ENCODE results near the gene STAG3. TPM values are rescaled to one million over a fixed set of nuclear protein-coding genes. Genes with fewer than 3 reads are reported as not detected.
"Not testable (repeated sequence)": the region's sequence is repeated elsewhere in the genome, so short reads cannot be mapped to it uniquely, and the experiment has no call there.

Gene STAG3
- total and polyA plus RNA-seq, 3 donors from 2014 or later, result 105 to 281 (median 224) TPM

- no peak overlapping the region for H3K4me3 ChIP-seq
- H3K27me3 ChIP-seq, result no peaks in the 10 kb centered on the region
- TF ChIP-seq, protein P1, sequence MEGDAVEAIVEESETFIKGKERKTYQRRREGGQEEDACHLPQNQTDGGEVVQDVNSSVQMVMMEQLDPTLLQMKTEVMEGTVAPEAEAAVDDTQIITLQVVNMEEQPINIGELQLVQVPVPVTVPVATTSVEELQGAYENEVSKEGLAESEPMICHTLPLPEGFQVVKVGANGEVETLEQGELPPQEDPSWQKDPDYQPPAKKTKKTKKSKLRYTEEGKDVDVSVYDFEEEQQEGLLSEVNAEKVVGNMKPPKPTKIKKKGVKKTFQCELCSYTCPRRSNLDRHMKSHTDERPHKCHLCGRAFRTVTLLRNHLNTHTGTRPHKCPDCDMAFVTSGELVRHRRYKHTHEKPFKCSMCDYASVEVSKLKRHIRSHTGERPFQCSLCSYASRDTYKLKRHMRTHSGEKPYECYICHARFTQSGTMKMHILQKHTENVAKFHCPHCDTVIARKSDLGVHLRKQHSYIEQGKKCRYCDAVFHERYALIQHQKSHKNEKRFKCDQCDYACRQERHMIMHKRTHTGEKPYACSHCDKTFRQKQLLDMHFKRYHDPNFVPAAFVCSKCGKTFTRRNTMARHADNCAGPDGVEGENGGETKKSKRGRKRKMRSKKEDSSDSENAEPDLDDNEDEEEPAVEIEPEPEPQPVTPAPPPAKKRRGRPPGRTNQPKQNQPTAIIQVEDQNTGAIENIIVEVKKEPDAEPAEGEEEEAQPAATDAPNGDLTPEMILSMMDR (IDR thresholded peaks at IDR 0.05), result no peak
- no peak for TF ChIP-seq POLR2A (IDR thresholded peaks at IDR 0.05)
- intact Hi-C loops (cut with DNase I; ENCODE audit: low total_unique reads), result no loop called here
- 90% methylated on average over 5 of the region's 5 CpGs for WGBS, 2 donors
- H3K4me1 ChIP-seq, result peaks cover 7% of the 10 kb centered on the region
- H3K9me3 ChIP-seq, result no peaks in the 10 kb centered on the region
- H3K27ac ChIP-seq, result no peak overlapping the region
- H3K36me3 ChIP-seq (ENCODE audit: low read depth, missing control alignments), result no peaks in the 10 kb centered on the region
- DNase-seq, result no peak
These were observed 35.0 kb downstream of the STAG3 start for GRCh38 chr7:100212631-100213286.

DNA sequence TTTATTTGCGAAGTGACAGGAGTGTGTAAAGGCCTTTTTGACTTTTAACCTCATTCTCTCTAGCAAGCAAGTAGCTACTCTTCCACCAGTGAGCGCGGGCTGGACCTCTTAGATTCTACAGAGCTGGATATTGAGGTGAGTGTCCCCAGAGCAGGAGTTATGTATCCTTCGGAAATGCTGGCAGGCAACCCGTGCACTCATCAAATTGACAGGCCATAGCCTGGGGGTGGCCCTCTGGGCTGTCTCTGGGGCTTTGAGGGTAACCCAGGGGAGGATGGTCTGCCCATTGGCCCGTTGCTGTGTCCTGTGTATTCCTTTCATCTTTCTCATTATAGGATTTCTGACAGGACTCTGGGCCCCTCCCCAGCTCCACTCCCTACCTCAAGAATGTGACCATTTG, 36.0 kb downstream of the STAG3 start:
- Histone ChIP-seq H3K9me3 (no peaks in the 10 kb centered on the region), H3K27ac (no peak overlapping the region), H3K36me3 (ENCODE audit: low read depth, missing control alignments) (no peaks in the 10 kb centered on the region), H3K27me3 (no peaks in the 10 kb centered on the region), H3K4me1 (peaks cover 7% of the 10 kb centered on the region), H3K4me3 (no peak overlapping the region)
- intact Hi-C loops (cut with DNase I; ENCODE audit: low total_unique reads), result no loop called here
- no peak for DNase-seq
- WGBS, 2 donors, result 71 to 97% methylated on average over 3 to 6 of the region's 6 CpGs
- TF ChIP-seq, protein P1 (IDR thresholded peaks at IDR 0.05), result no peak

DNA sequence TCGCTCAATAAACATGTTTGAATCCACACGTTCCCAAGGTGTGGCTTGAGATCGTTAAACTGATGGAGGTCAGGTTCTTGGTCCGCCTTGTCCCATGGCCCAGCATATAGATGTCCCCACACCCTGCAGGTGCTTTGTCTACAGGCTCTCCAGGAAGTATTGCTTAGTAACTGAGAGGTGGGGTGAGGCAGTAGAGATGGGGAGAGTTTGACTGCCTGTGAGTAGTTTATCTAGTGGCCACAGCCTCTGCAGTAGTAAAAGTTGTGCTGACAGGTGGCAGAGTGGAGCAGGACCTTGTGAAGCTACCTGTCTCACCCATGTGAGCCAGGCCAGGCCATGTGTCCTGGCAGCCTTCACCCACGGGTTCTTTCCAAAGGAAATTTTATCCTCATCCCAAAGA, 36.6 kb downstream of the STAG3 start:
- WGBS, 2 donors, result 85 to 92% methylated on average over 4 to 5 of the region's 5 CpGs
- H3K4me3 ChIP-seq; H3K4me1 ChIP-seq; H3K27ac ChIP-seq; DNase-seq; H3K9me3 ChIP-seq; H3K36me3 ChIP-seq (ENCODE audit: low read depth, missing control alignments); H3K27me3 ChIP-seq; intact Hi-C loops (cut with DNase I; ENCODE audit: low total_unique reads): not testable (repeated sequence)

- intact Hi-C loops (cut with DNase I; ENCODE audit: low total_unique reads), result no loop called here
- peak; percentile 57 for DNase-seq
- peak overlapping the region in 1 of 2 donors; percentile 2 for H3K27ac ChIP-seq
These were observed 38.2 kb downstream of the STAG3 start for GRCh38 chr7:100215895-100216294.

GRCh38 chr7:100217934-100218333, 40.2 kb downstream of the STAG3 start:
- WGBS, 2 donors, result 10 to 20% methylated on average over 1 of the region's 5 CpGs
- H3K36me3 ChIP-seq (ENCODE audit: low read depth, missing control alignments); H3K4me3 ChIP-seq; H3K27ac ChIP-seq; H3K27me3 ChIP-seq; H3K9me3 ChIP-seq; H3K4me1 ChIP-seq; intact Hi-C loops (cut with DNase I; ENCODE audit: low total_unique reads): not testable (repeated sequence)
- DNase-seq, result peak; percentile 95
- TF ChIP-seq, protein P1 (IDR thresholded peaks at IDR 0.05), result peak in 2 of 3 experiments; percentile 20 to 34

More at GRCh38 chr7:100215895-100216294, 38.2 kb downstream of the STAG3 start:
- Histone ChIP-seq H3K9me3 (no peaks in the 10 kb centered on the region), H3K27me3 (no peaks in the 10 kb centered on the region), H3K4me1 (peaks cover 7% of the 10 kb centered on the region), H3K4me3 (no peak overlapping the region), H3K36me3 (ENCODE audit: low read depth, missing control alignments) (no peaks in the 10 kb centered on the region)
- WGBS, 2 donors, result 43 to 47% methylated on average over 6 of the region's 6 CpGs
- no peak for TF ChIP-seq POLR2A (IDR thresholded peaks at IDR 0.05)
- TF ChIP-seq, protein P1 (IDR thresholded peaks at IDR 0.05), result no peak
